ENCODE measurements around the gene TAF9. TPM values are rescaled to one million over a fixed set of nuclear protein-coding genes. Genes with fewer than 3 reads are reported as not detected.

TAF9 gene
- total and polyA plus RNA-seq, 2 of the 13 experiments (the other 11 are each of a cell fraction or from before 2014, with no cell fraction given), result 113 to 218 TPM

DNA sequence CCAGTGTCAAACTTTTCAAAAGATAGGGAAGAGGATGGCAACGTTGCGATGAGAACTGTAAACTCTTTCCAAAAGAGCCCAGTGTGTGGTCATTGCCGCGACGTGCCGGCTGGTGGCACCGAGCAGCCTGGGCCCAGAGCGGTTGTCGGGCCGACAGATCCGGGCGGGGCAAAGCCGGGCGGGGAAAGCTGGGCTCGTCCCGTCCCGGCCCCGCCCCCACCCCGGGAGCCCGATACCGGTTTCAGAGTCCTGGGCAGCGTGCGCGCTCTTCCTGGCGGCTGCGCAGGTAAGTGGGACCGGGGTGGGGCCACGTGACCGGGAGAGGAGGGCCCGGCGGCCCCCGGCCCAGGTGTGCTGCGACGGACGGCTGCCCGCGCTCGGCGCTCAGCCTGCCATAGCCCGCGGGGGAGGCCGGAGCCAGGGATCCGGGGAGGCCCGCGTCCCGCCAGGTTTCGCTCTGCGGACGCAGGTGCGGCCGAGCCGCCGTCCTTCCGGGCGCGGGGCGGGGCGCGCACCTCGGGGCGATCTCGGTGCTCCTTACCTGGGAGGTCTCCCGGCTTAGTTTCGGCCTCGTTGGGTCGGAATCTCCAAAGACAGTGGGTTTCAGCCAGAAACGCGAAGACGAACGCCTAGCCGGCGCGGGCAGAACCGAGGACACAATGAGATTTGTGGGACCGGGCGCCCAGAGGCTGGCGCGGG lies 45.7 kb upstream of the TAF9 start, which contains the start of gene MARVELD2 (continued):
- TF ChIP-seq, protein P1, sequence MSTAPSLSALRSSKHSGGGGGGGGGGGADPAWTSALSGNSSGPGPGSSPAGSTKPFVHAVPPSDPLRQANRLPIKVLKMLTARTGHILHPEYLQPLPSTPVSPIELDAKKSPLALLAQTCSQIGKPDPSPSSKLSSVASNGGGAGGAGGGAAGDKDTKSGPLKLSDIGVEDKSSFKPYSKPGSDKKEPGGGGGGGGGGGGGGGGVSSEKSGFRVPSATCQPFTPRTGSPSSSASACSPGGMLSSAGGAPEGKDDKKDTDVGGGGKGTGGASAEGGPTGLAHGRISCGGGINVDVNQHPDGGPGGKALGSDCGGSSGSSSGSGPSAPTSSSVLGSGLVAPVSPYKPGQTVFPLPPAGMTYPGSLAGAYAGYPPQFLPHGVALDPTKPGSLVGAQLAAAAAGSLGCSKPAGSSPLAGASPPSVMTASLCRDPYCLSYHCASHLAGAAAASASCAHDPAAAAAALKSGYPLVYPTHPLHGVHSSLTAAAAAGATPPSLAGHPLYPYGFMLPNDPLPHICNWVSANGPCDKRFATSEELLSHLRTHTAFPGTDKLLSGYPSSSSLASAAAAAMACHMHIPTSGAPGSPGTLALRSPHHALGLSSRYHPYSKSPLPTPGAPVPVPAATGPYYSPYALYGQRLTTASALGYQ (CRISPR knock-in tag; IDR thresholded peaks at IDR 0.05), result 0 out of 2 replicates have a peak, but pooled peaks have one; percentile 51
- TF ChIP-seq, protein P2, sequence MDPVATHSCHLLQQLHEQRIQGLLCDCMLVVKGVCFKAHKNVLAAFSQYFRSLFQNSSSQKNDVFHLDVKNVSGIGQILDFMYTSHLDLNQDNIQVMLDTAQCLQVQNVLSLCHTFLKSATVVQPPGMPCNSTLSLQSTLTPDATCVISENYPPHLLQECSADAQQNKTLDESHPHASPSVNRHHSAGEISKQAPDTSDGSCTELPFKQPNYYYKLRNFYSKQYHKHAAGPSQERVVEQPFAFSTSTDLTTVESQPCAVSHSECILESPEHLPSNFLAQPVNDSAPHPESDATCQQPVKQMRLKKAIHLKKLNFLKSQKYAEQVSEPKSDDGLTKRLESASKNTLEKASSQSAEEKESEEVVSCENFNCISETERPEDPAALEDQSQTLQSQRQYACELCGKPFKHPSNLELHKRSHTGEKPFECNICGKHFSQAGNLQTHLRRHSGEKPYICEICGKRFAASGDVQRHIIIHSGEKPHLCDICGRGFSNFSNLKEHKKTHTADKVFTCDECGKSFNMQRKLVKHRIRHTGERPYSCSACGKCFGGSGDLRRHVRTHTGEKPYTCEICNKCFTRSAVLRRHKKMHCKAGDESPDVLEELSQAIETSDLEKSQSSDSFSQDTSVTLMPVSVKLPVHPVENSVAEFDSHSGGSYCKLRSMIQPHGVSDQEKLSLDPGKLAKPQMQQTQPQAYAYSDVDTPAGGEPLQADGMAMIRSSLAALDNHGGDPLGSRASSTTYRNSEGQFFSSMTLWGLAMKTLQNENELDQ (CRISPR knock-in tag; IDR thresholded peaks at IDR 0.05; ENCODE audit: borderline replicate concordance), result no peak
- TF ChIP-seq, protein P3, sequence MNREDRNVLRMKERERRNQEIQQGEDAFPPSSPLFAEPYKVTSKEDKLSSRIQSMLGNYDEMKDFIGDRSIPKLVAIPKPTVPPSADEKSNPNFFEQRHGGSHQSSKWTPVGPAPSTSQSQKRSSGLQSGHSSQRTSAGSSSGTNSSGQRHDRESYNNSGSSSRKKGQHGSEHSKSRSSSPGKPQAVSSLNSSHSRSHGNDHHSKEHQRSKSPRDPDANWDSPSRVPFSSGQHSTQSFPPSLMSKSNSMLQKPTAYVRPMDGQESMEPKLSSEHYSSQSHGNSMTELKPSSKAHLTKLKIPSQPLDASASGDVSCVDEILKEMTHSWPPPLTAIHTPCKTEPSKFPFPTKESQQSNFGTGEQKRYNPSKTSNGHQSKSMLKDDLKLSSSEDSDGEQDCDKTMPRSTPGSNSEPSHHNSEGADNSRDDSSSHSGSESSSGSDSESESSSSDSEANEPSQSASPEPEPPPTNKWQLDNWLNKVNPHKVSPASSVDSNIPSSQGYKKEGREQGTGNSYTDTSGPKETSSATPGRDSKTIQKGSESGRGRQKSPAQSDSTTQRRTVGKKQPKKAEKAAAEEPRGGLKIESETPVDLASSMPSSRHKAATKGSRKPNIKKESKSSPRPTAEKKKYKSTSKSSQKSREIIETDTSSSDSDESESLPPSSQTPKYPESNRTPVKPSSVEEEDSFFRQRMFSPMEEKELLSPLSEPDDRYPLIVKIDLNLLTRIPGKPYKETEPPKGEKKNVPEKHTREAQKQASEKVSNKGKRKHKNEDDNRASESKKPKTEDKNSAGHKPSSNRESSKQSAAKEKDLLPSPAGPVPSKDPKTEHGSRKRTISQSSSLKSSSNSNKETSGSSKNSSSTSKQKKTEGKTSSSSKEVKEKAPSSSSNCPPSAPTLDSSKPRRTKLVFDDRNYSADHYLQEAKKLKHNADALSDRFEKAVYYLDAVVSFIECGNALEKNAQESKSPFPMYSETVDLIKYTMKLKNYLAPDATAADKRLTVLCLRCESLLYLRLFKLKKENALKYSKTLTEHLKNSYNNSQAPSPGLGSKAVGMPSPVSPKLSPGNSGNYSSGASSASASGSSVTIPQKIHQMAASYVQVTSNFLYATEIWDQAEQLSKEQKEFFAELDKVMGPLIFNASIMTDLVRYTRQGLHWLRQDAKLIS (CRISPR knock-in tag; IDR thresholded peaks at IDR 0.05), result no peak
- 0 out of 2 replicates have a peak, but pooled peaks have one; percentile 37 for TF ChIP-seq ZNF124 (CRISPR knock-in tag; IDR thresholded peaks at IDR 0.05)
- TF ChIP-seq, protein P4, sequence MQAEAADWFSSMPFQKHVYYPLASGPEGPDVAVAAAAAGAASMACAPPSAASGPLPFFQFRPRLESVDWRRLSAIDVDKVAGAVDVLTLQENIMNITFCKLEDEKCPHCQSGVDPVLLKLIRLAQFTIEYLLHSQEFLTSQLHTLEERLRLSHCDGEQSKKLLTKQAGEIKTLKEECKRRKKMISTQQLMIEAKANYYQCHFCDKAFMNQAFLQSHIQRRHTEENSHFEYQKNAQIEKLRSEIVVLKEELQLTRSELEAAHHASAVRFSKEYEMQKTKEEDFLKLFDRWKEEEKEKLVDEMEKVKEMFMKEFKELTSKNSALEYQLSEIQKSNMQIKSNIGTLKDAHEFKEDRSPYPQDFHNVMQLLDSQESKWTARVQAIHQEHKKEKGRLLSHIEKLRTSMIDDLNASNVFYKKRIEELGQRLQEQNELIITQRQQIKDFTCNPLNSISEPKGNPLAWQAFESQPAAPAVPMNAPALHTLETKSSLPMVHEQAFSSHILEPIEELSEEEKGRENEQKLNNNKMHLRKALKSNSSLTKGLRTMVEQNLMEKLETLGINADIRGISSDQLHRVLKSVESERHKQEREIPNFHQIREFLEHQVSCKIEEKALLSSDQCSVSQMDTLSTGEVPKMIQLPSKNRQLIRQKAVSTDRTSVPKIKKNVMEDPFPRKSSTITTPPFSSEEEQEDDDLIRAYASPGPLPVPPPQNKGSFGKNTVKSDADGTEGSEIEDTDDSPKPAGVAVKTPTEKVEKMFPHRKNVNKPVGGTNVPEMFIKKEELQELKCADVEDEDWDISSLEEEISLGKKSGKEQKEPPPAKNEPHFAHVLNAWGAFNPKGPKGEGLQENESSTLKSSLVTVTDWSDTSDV (CRISPR knock-in tag; IDR thresholded peaks at IDR 0.05), result no peak
- peak; percentile 91; the same call in 1 of the 2 replicates for TF ChIP-seq ZFP82 (CRISPR knock-in tag; IDR thresholded peaks at IDR 0.05; ENCODE audit: borderline replicate concordance)
- TF ChIP-seq, protein P5, sequence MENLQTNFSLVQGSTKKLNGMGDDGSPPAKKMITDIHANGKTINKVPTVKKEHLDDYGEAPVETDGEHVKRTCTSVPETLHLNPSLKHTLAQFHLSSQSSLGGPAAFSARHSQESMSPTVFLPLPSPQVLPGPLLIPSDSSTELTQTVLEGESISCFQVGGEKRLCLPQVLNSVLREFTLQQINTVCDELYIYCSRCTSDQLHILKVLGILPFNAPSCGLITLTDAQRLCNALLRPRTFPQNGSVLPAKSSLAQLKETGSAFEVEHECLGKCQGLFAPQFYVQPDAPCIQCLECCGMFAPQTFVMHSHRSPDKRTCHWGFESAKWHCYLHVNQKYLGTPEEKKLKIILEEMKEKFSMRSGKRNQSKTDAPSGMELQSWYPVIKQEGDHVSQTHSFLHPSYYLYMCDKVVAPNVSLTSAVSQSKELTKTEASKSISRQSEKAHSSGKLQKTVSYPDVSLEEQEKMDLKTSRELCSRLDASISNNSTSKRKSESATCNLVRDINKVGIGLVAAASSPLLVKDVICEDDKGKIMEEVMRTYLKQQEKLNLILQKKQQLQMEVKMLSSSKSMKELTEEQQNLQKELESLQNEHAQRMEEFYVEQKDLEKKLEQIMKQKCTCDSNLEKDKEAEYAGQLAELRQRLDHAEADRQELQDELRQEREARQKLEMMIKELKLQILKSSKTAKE (CRISPR knock-in tag; IDR thresholded peaks at IDR 0.05; ENCODE audit: borderline replicate concordance), result 0 out of 2 replicates have a peak, but pooled peaks have one; percentile 44
- TF ChIP-seq TCF12 (IDR thresholded peaks at IDR 0.05), result no peak
- TF ChIP-seq TCF12 (CRISPR knock-in tag; IDR thresholded peaks at IDR 0.05), result peak; percentile 69; the same call in 1 of the 2 replicates
- TF ChIP-seq NFRKB (IDR thresholded peaks at IDR 0.05), result no peak
- TF ChIP-seq HNRNPH1 (optimal IDR thresholded peaks at IDR 0.05; ENCODE audit: low read depth, low read length), result no peak
- TF ChIP-seq NFE2L2 (IDR thresholded peaks at IDR 0.05; ENCODE audit: low read length), result no peak
- 0 out of 2 replicates have a peak, but pooled peaks have one; percentile 44 for TF ChIP-seq ZSCAN22 (CRISPR knock-in tag; IDR thresholded peaks at IDR 0.05)
